ENCODE results near the gene PLCB3.
A peak's percentile ranks its signal among the peaks of the same experiment; 100 is the strongest.

The PLCB3 gene

GRCh38 chr11:64288353-64288750, 37.0 kb downstream of the PLCB3 start:
- Histone ChIP-seq H4K20me1 (ENCODE audit: insufficient read depth, low read length) (no peaks in the 10 kb centered on the region), H2AFZ (ENCODE audit: low read length) (no peak overlapping the region), H3K4me1 (ENCODE audit: low read length) (peaks cover 5% of the 10 kb centered on the region), H3K9me3 (replicated peaks; ENCODE audit: insufficient read depth, low read length) (no peaks in the 10 kb centered on the region), H3K79me2 (ENCODE audit: low read length) (peaks cover 14% of the 10 kb centered on the region), H3K27ac (ENCODE audit: low read length) (no peak overlapping the region), H3K9ac (ENCODE audit: low read length) (no peak overlapping the region), H3F3A (ENCODE audit: insufficient read depth, low read length) (peaks cover 12% of the 10 kb centered on the region), H3K27me3 (replicated peaks; ENCODE audit: insufficient read depth, low read length) (peaks cover 27% of the 10 kb centered on the region), H3K9me2 (replicated peaks; ENCODE audit: insufficient read depth, low read length) (no peaks in the 10 kb centered on the region), H3K36me3 (replicated peaks; ENCODE audit: insufficient read depth, low read length) (no peaks in the 10 kb centered on the region), H3K4me2 (ENCODE audit: low read depth, low read length) (no peak overlapping the region), H3K4me3 (ENCODE audit: low read length) (no peak overlapping the region)
- TF ChIP-seq CTCF (IDR thresholded peaks at IDR 0.05; ENCODE audit: low read length) (no peak), EZH2phosphoT487 (IDR thresholded peaks at IDR 0.05; ENCODE audit: low read length) (no peak), EZH2 (optimal IDR thresholded peaks at IDR 0.05; ENCODE audit: low read depth, low read length) (no peak)
- peak; percentile 1 for DNase-seq

GRCh38 chr11:64289002-64289564, 37.8 kb downstream of the PLCB3 start:
- TF ChIP-seq EZH2 (optimal IDR thresholded peaks at IDR 0.05; ENCODE audit: low read depth, low read length) = no peak
- no peak for TF ChIP-seq EZH2phosphoT487 (IDR thresholded peaks at IDR 0.05; ENCODE audit: low read length)
- TF ChIP-seq CTCF (IDR thresholded peaks at IDR 0.05; ENCODE audit: low read length) = no peak
- H3K27me3 ChIP-seq (replicated peaks; ENCODE audit: insufficient read depth, low read length) = peaks cover 32% of the 10 kb centered on the region
- no peaks in the 10 kb centered on the region for H3K36me3 ChIP-seq (replicated peaks; ENCODE audit: insufficient read depth, low read length)
- H3F3A ChIP-seq (ENCODE audit: insufficient read depth, low read length) = peaks cover 12% of the 10 kb centered on the region
- no peak overlapping the region for H3K4me2 ChIP-seq (ENCODE audit: low read depth, low read length)
- no peak overlapping the region for H2AFZ ChIP-seq (ENCODE audit: low read length)
- H3K4me1 ChIP-seq (ENCODE audit: low read length) = 0 out of 2 replicates have a peak, but pooled peaks cover 3% of the 10 kb centered on the region
- H3K9ac ChIP-seq (ENCODE audit: low read length) = no peak overlapping the region
- no peaks in the 10 kb centered on the region for H3K9me2 ChIP-seq (replicated peaks; ENCODE audit: insufficient read depth, low read length)
- no peaks in the 10 kb centered on the region for H3K9me3 ChIP-seq (replicated peaks; ENCODE audit: insufficient read depth, low read length)
- no peak overlapping the region for H3K27ac ChIP-seq (ENCODE audit: low read length)
- H3K79me2 ChIP-seq (ENCODE audit: low read length) = peaks cover 7% of the 10 kb centered on the region
- DNase-seq = no peak
- no peak overlapping the region for H3K4me3 ChIP-seq (ENCODE audit: low read length)
- no peaks in the 10 kb centered on the region for H4K20me1 ChIP-seq (ENCODE audit: insufficient read depth, low read length)

- Histone ChIP-seq H3K27ac (ENCODE audit: low read length) (no peak overlapping the region), H3K27me3 (replicated peaks; ENCODE audit: insufficient read depth, low read length) (peaks cover 45% of the 10 kb centered on the region)
Observed at GRCh38 chr11:64290352-64291261, 39.3 kb downstream of the PLCB3 start.

More at GRCh38 chr11:64290352-64291261, 39.3 kb downstream of the PLCB3 start:
- Histone ChIP-seq H3K36me3 (replicated peaks; ENCODE audit: insufficient read depth, low read length) (no peaks in the 10 kb centered on the region), H3K4me2 (ENCODE audit: low read depth, low read length) (no peak overlapping the region), H3K4me1 (ENCODE audit: low read length) (0 out of 2 replicates have a peak, but pooled peaks cover 3% of the 10 kb centered on the region), H3K9ac (ENCODE audit: low read length) (no peak overlapping the region), H3K4me3 (ENCODE audit: low read length) (no peak overlapping the region), H3K79me2 (ENCODE audit: low read length) (peaks cover 3% of the 10 kb centered on the region; the same call in 1 of the 2 replicates), H3F3A (ENCODE audit: insufficient read depth, low read length) (peaks cover 8% of the 10 kb centered on the region; the same call in 1 of the 2 replicates), H2AFZ (ENCODE audit: low read length) (no peak overlapping the region), H4K20me1 (ENCODE audit: insufficient read depth, low read length) (no peaks in the 10 kb centered on the region), H3K9me3 (replicated peaks; ENCODE audit: insufficient read depth, low read length) (no peaks in the 10 kb centered on the region), H3K9me2 (replicated peaks; ENCODE audit: insufficient read depth, low read length) (no peaks in the 10 kb centered on the region)
- DNase-seq = peak; percentile 1
- no peak for TF ChIP-seq CTCF (IDR thresholded peaks at IDR 0.05; ENCODE audit: low read length)
- TF ChIP-seq EZH2 (optimal IDR thresholded peaks at IDR 0.05; ENCODE audit: low read depth, low read length) = no peak
- TF ChIP-seq EZH2phosphoT487 (IDR thresholded peaks at IDR 0.05; ENCODE audit: low read length) = no peak

Measured in MM.1S (cell line).